ENCODE results near the gene MOV10L1. TPM values are rescaled to one million over a fixed set of nuclear protein-coding genes. Genes with fewer than 3 reads are reported as not detected.

MOV10L1 gene
- total RNA-seq, 2 experiments from 2014 or later = 0.23 TPM; not detected in 1

- no peak overlapping the region for H3K27ac Mint-ChIP-seq
- no peaks in the 10 kb centered on the region for H3K36me3 Mint-ChIP-seq
- DNase-seq (no peak), ATAC-seq (no peak)
- peaks cover 4% of the 10 kb centered on the region for H3K27me3 Mint-ChIP-seq
- no peak overlapping the region for H3K4me3 Mint-ChIP-seq
- CTCF ChIA-PET = interaction anchor here (0.6 to 1.1 kb wide), 2 partner anchors 34 to 446 kb away, joined by 3 to 5 read pairs; no protein-coding TSS in a partner anchor
- H3K9me3 Mint-ChIP-seq (ENCODE audit: low read depth) = no peaks in the 10 kb centered on the region
- peaks cover 3% of the 10 kb centered on the region for H3K4me1 Mint-ChIP-seq
Observed at GRCh38 chr22:50174382-50175190, 84.8 kb downstream of the MOV10L1 start.

GRCh38 chr22:50175191-50175461 lies 85.3 kb downstream of the MOV10L1 start:
- CTCF ChIA-PET = interaction anchor here (0.6 to 1.1 kb wide), 2 partner anchors 34 to 445 kb away, joined by 3 to 5 read pairs; no protein-coding TSS in a partner anchor
- Mint-ChIP-seq H3K9me3 (ENCODE audit: low read depth) (no peaks in the 10 kb centered on the region), H3K36me3 (no peaks in the 10 kb centered on the region), H3K27me3 (peaks cover 4% of the 10 kb centered on the region), H3K4me3 (no peak overlapping the region), H3K27ac (no peak overlapping the region), H3K4me1 (peaks cover 7% of the 10 kb centered on the region)
- no peak for DNase-seq
- ATAC-seq = no peak

GRCh38 chr22:50175921-50176849 lies 86.4 kb downstream of the MOV10L1 start:
- H3K9me3 Mint-ChIP-seq (ENCODE audit: low read depth) = no peaks in the 10 kb centered on the region
- H3K36me3 Mint-ChIP-seq = no peaks in the 10 kb centered on the region
- H3K27ac Mint-ChIP-seq = no peak overlapping the region
- H3K27me3 Mint-ChIP-seq = peaks cover 2% of the 10 kb centered on the region
- no peak for ATAC-seq
- H3K4me1 Mint-ChIP-seq = peaks cover 8% of the 10 kb centered on the region
- CTCF ChIA-PET = no interaction called here
- no peak overlapping the region for H3K4me3 Mint-ChIP-seq
- DNase-seq = no peak

- no peaks in the 10 kb centered on the region for H3K36me3 Mint-ChIP-seq
- H3K27ac Mint-ChIP-seq = no peak overlapping the region
- no peak overlapping the region for H3K4me3 Mint-ChIP-seq
- no peaks in the 10 kb centered on the region for H3K9me3 Mint-ChIP-seq (ENCODE audit: low read depth)
- H3K27me3 Mint-ChIP-seq = no peaks in the 10 kb centered on the region
- H3K4me1 Mint-ChIP-seq = peaks cover 8% of the 10 kb centered on the region
- no peak for DNase-seq
- no peak for ATAC-seq
- CTCF ChIA-PET = no interaction called here
Observed at GRCh38 chr22:50176850-50177536, 87.2 kb downstream of the MOV10L1 start.

- CTCF ChIA-PET = no interaction called here
- no peaks in the 10 kb centered on the region for H3K9me3 Mint-ChIP-seq (ENCODE audit: low read depth)
Observed at GRCh38 chr22:50177537-50178470, 88.0 kb downstream of the MOV10L1 start.

GRCh38 chr22:50178471-50178864 lies 88.7 kb downstream of the MOV10L1 start:
- H3K9me3 Mint-ChIP-seq (ENCODE audit: low read depth) = no peaks in the 10 kb centered on the region
- H3K27ac Mint-ChIP-seq = no peak overlapping the region
- no peak for ATAC-seq
- no peak overlapping the region for H3K4me3 Mint-ChIP-seq
- no peaks in the 10 kb centered on the region for H3K36me3 Mint-ChIP-seq
- CTCF ChIA-PET = no interaction called here
- DNase-seq = no peak
- peaks cover 8% of the 10 kb centered on the region for H3K4me1 Mint-ChIP-seq
- no peaks in the 10 kb centered on the region for H3K27me3 Mint-ChIP-seq

More at GRCh38 chr22:50177537-50178470, 88.0 kb downstream of the MOV10L1 start:
- Mint-ChIP-seq H3K27ac (no peak overlapping the region), H3K27me3 (no peaks in the 10 kb centered on the region), H3K4me1 (peaks cover 8% of the 10 kb centered on the region), H3K4me3 (no peak overlapping the region), H3K36me3 (no peaks in the 10 kb centered on the region)
- DNase-seq (no peak), ATAC-seq (no peak)

GRCh38 chr22:50178871-50179869 lies 89.4 kb downstream of the MOV10L1 start:
- Mint-ChIP-seq H3K4me3 (no peak overlapping the region), H3K9me3 (ENCODE audit: low read depth) (no peaks in the 10 kb centered on the region), H3K36me3 (no peaks in the 10 kb centered on the region), H3K4me1 (peaks cover 9% of the 10 kb centered on the region), H3K27me3 (no peaks in the 10 kb centered on the region), H3K27ac (no peak overlapping the region)
- CTCF ChIA-PET = no interaction called here
- DNase-seq (no peak), ATAC-seq (no peak)

GRCh38 chr22:50179937-50180726 lies 90.3 kb downstream of the MOV10L1 start:
- H3K4me3 Mint-ChIP-seq = no peak overlapping the region
- ATAC-seq (no peak), DNase-seq (no peak)
- H3K27ac Mint-ChIP-seq = no peak overlapping the region
- H3K27me3 Mint-ChIP-seq = no peaks in the 10 kb centered on the region
- H3K9me3 Mint-ChIP-seq (ENCODE audit: low read depth) = no peaks in the 10 kb centered on the region
- peaks cover 13% of the 10 kb centered on the region for H3K4me1 Mint-ChIP-seq
- CTCF ChIA-PET = no interaction called here
- no peaks in the 10 kb centered on the region for H3K36me3 Mint-ChIP-seq

- DNase-seq (no peak), ATAC-seq (no peak)
- Mint-ChIP-seq H3K9me3 (ENCODE audit: low read depth) (no peaks in the 10 kb centered on the region), H3K27me3 (no peaks in the 10 kb centered on the region), H3K36me3 (no peaks in the 10 kb centered on the region), H3K27ac (no peak overlapping the region), H3K4me1 (peaks cover 15% of the 10 kb centered on the region), H3K4me3 (no peak overlapping the region)
- CTCF ChIA-PET = interaction anchor here (0.6 to 0.7 kb wide), 2 partner anchors 28 to 154 kb away, joined by 3 read pairs; no protein-coding TSS in a partner anchor
Observed at GRCh38 chr22:50180727-50181521, 91.1 kb downstream of the MOV10L1 start.

- Mint-ChIP-seq H3K27ac (no peak overlapping the region), H3K36me3 (peaks cover 4% of the 10 kb centered on the region), H3K27me3 (no peaks in the 10 kb centered on the region), H3K4me1 (peaks cover 21% of the 10 kb centered on the region), H3K9me3 (ENCODE audit: low read depth) (no peaks in the 10 kb centered on the region), H3K4me3 (no peak overlapping the region)
- ATAC-seq (no peak), DNase-seq (no peak)
- CTCF ChIA-PET = interaction anchor here (1.2 kb wide), 1 partner anchor 8 kb away, joined by 4 read pairs; no protein-coding TSS in a partner anchor
Observed at GRCh38 chr22:50182176-50183081, 92.6 kb downstream of the MOV10L1 start.

Measured in activated CD8-positive, alpha-beta memory T cell treated with anti-CD3 and anti-CD28 coated beads, Interleukin-2, amount 10 ng/mL, durations not matched to agents 7 days and 5 days (primary cell).